Activated CD4-positive, alpha-beta memory T cell treated with anti-CD3 and anti-CD28 coated beads for 36 hours (primary cell): Measurements from ENCODE around the gene EEFSEC. TPM values are rescaled to one million over a fixed set of nuclear protein-coding genes. Genes with fewer than 3 reads are reported as not detected.
A peak's percentile ranks its signal among the peaks of the same experiment; 100 is the strongest.

Source experiments
- CTCF ChIA-PET: fragments of 350-600 bp; sonication (Branson Sonifier 250); formaldehyde crosslinking; loops from one replicate; lab custom pipeline; 2021; ENCODE audit warnings: antibody characterized with exemption, inconsistent platforms; lab: Charles Lee
- POLR2A ChIA-PET: fragments of 350-600 bp; sonication (Branson Sonifier 250); formaldehyde crosslinking; loops from one replicate; lab custom pipeline; 2021; ENCODE audit warnings: antibody characterized with exemption; lab: Charles Lee
- DNase-seq: peaks from one replicate; pipeline ENCODE4 v3.0.0-alpha.2; 2020
- H3K27ac Mint-ChIP-seq: one replicate; pipeline ENCODE4 v1.8.0; 2021; ENCODE audit warnings: mixed read lengths
- H3K27me3 Mint-ChIP-seq: one replicate; pipeline ENCODE4 v1.8.0; 2021; ENCODE audit warnings: mixed read lengths
- H3K36me3 Mint-ChIP-seq: one replicate; pipeline ENCODE4 v1.8.0; 2021; ENCODE audit warnings: mixed read lengths
- H3K4me1 Mint-ChIP-seq: one replicate; pipeline ENCODE4 v1.8.0; 2021; ENCODE audit warnings: low read depth, mixed read lengths
- H3K4me3 Mint-ChIP-seq: one replicate; pipeline ENCODE4 v1.8.0; 2021; ENCODE audit warnings: mild to moderate bottlenecking, mixed read lengths
- H3K9me3 Mint-ChIP-seq: one replicate; pipeline ENCODE4 v1.8.0; 2021; ENCODE audit warnings: mixed read lengths
- intact Hi-C: fragments of 100-400 bp; cut with micrococcal nuclease; formaldehyde crosslinking; loops from one replicate; pipeline ENCODE4 v1.15.1; 2023
- total RNA-seq, 2 experiments: library from RNA; stranded (reverse); gene quantifications; one replicate each; pipeline ENCODE4 v1.2.3, GENCODE V29; 2021

EEFSEC gene
- total RNA-seq, 2 experiments from 2014 or later: 16.1 to 17.2 TPM

GRCh38 chr3:128237348-128238183 is 84.3 kb downstream of the EEFSEC start:
- intact Hi-C loops: no loop called here
- Mint-ChIP-seq H3K27ac (no peak overlapping the region), H3K4me3 (no peak overlapping the region), H3K36me3 (no peaks in the 10 kb centered on the region), H3K9me3 (no peaks in the 10 kb centered on the region), H3K27me3 (no peaks in the 10 kb centered on the region), H3K4me1 (peaks cover 2% of the 10 kb centered on the region)
- DNase-seq: no peak
- CTCF ChIA-PET: interaction anchor here (1.2 kb wide), 1 partner anchor 10 kb away, joined by 3 read pairs; no protein-coding TSS in a partner anchor
- POLR2A ChIA-PET: no interaction called here

- H3K27ac Mint-ChIP-seq: no peak overlapping the region
- ChIA-PET CTCF (no interaction called here), POLR2A (no interaction called here)
- DNase-seq: no peak
- peaks cover 7% of the 10 kb centered on the region for H3K4me1 Mint-ChIP-seq
- intact Hi-C loops: no loop called here
- no peaks in the 10 kb centered on the region for H3K9me3 Mint-ChIP-seq
- no peaks in the 10 kb centered on the region for H3K27me3 Mint-ChIP-seq
- H3K4me3 Mint-ChIP-seq: no peak overlapping the region
- no peaks in the 10 kb centered on the region for H3K36me3 Mint-ChIP-seq
These were observed 84.9 kb downstream of the EEFSEC start for GRCh38 chr3:128238184-128238489.

- no peak overlapping the region for H3K4me3 Mint-ChIP-seq
- no peak for DNase-seq
- ChIA-PET CTCF (no interaction called here), POLR2A (no interaction called here)
- no peaks in the 10 kb centered on the region for H3K27me3 Mint-ChIP-seq
- no peak overlapping the region for H3K27ac Mint-ChIP-seq
- no peaks in the 10 kb centered on the region for H3K9me3 Mint-ChIP-seq
- no peaks in the 10 kb centered on the region for H3K36me3 Mint-ChIP-seq
- intact Hi-C loops: no loop called here
- peaks cover 12% of the 10 kb centered on the region for H3K4me1 Mint-ChIP-seq
These were observed 86.0 kb downstream of the EEFSEC start for GRCh38 chr3:128239304-128239703.

GRCh38 chr3:128240232-128240631 is 87.0 kb downstream of the EEFSEC start:
- intact Hi-C loops: no loop called here
- H3K36me3 Mint-ChIP-seq: no peaks in the 10 kb centered on the region
- DNase-seq: no peak
- no peaks in the 10 kb centered on the region for H3K27me3 Mint-ChIP-seq
- CTCF ChIA-PET: interaction anchor here (0.5 to 1.2 kb wide), 2 partner anchors 9 to 558 kb away, joined by 3 read pairs; no protein-coding TSS in a partner anchor
- no peaks in the 10 kb centered on the region for H3K9me3 Mint-ChIP-seq
- peaks cover 12% of the 10 kb centered on the region for H3K4me1 Mint-ChIP-seq
- POLR2A ChIA-PET: no interaction called here
- H3K4me3 Mint-ChIP-seq: no peak overlapping the region
- H3K27ac Mint-ChIP-seq: no peak overlapping the region

- Mint-ChIP-seq H3K4me3 (no peak overlapping the region), H3K27ac (no peak overlapping the region), H3K4me1 (peaks cover 12% of the 10 kb centered on the region), H3K27me3 (no peaks in the 10 kb centered on the region), H3K36me3 (peaks cover 3% of the 10 kb centered on the region), H3K9me3 (no peaks in the 10 kb centered on the region)
- CTCF ChIA-PET: no interaction called here
- POLR2A ChIA-PET: interaction anchor here (1.4 kb wide), 1 partner anchor 118 kb away, joined by 4 read pairs; the partner anchor contains the start of gene RUVBL1
- intact Hi-C loops: no loop called here
- no peak for DNase-seq
These were observed 88.5 kb downstream of the EEFSEC start for GRCh38 chr3:128241741-128242140.

GRCh38 chr3:128242818-128243601 is 89.7 kb downstream of the EEFSEC start:
- H3K4me3 Mint-ChIP-seq: no peak overlapping the region
- ChIA-PET POLR2A (interaction anchor here (1.4 kb wide), 1 partner anchor 119 kb away, joined by 4 read pairs; the partner anchor contains the start of gene RUVBL1), CTCF (interaction anchor here (0.8 kb wide), 1 partner anchor 79 kb away, joined by 3 read pairs; no protein-coding TSS in a partner anchor)
- intact Hi-C loops: no loop called here
- H3K9me3 Mint-ChIP-seq: no peaks in the 10 kb centered on the region
- H3K4me1 Mint-ChIP-seq: peaks cover 12% of the 10 kb centered on the region
- peak; percentile 45 for DNase-seq
- peak overlapping the region; percentile 76 for H3K27ac Mint-ChIP-seq
- no peaks in the 10 kb centered on the region for H3K27me3 Mint-ChIP-seq
- H3K36me3 Mint-ChIP-seq: peaks cover 10% of the 10 kb centered on the region

GRCh38 chr3:128243602-128244504 is 90.6 kb downstream of the EEFSEC start:
- Mint-ChIP-seq H3K9me3 (no peaks in the 10 kb centered on the region), H3K4me3 (no peak overlapping the region), H3K27ac (peak overlapping the region; percentile 76), H3K36me3 (peaks cover 14% of the 10 kb centered on the region), H3K27me3 (no peaks in the 10 kb centered on the region), H3K4me1 (peaks cover 12% of the 10 kb centered on the region)
- intact Hi-C loops: no loop called here
- ChIA-PET CTCF (no interaction called here), POLR2A (no interaction called here)
- DNase-seq: no peak

GRCh38 chr3:128245460-128245859 is 92.2 kb downstream of the EEFSEC start:
- H3K4me1 Mint-ChIP-seq: peaks cover 10% of the 10 kb centered on the region
- no peak overlapping the region for H3K4me3 Mint-ChIP-seq
- no peak overlapping the region for H3K27ac Mint-ChIP-seq
- peaks cover 27% of the 10 kb centered on the region for H3K36me3 Mint-ChIP-seq
- H3K27me3 Mint-ChIP-seq: no peaks in the 10 kb centered on the region
- intact Hi-C loops: no loop called here
- no peaks in the 10 kb centered on the region for H3K9me3 Mint-ChIP-seq
- CTCF ChIA-PET: no interaction called here
- DNase-seq: no peak
- POLR2A ChIA-PET: no interaction called here

- Mint-ChIP-seq H3K9me3 (no peaks in the 10 kb centered on the region), H3K4me3 (no peak overlapping the region), H3K27me3 (no peaks in the 10 kb centered on the region), H3K36me3 (peaks cover 33% of the 10 kb centered on the region), H3K27ac (no peak overlapping the region), H3K4me1 (peaks cover 10% of the 10 kb centered on the region)
- no peak for DNase-seq
- ChIA-PET CTCF (no interaction called here), POLR2A (no interaction called here)
- intact Hi-C loops: no loop called here
These were observed 94.6 kb downstream of the EEFSEC start for GRCh38 chr3:128247666-128248409.

GRCh38 chr3:128252083-128252482 is 98.8 kb downstream of the EEFSEC start:
- Mint-ChIP-seq H3K36me3 (peaks cover 45% of the 10 kb centered on the region), H3K4me3 (no peak overlapping the region), H3K27ac (no peak overlapping the region), H3K27me3 (no peaks in the 10 kb centered on the region), H3K4me1 (peaks cover 3% of the 10 kb centered on the region), H3K9me3 (no peaks in the 10 kb centered on the region)
- ChIA-PET POLR2A (no interaction called here), CTCF (no interaction called here)
- no peak for DNase-seq
- intact Hi-C loops: no loop called here

GRCh38 chr3:128253150-128253549 is 99.9 kb downstream of the EEFSEC start:
- Mint-ChIP-seq H3K4me1 (peaks cover 3% of the 10 kb centered on the region), H3K4me3 (no peak overlapping the region), H3K36me3 (peaks cover 40% of the 10 kb centered on the region), H3K9me3 (no peaks in the 10 kb centered on the region), H3K27ac (no peak overlapping the region), H3K27me3 (no peaks in the 10 kb centered on the region)
- ChIA-PET POLR2A (no interaction called here), CTCF (no interaction called here)
- intact Hi-C loops: no loop called here
- DNase-seq: no peak
